ENCODE results near the gene MSH5.
A peak's percentile ranks its signal among the peaks of the same experiment; 100 is the strongest.

MSH5 gene

GRCh38 chr6:31729979-31730630, 9.7 kb upstream of the MSH5 start:
- DNase-seq (ENCODE audit: low read depth): peak; percentile 93

- DNase-seq (ENCODE audit: low read depth): no peak
These were observed 9.1 kb upstream of the MSH5 start for GRCh38 chr6:31730631-31731086.

- no peak for DNase-seq (ENCODE audit: low read depth)
These were observed 7.8 kb upstream of the MSH5 start for GRCh38 chr6:31732029-31732428.

- DNase-seq (ENCODE audit: low read depth): no peak
These were observed 6.1 kb upstream of the MSH5 start for GRCh38 chr6:31733734-31734133.

GRCh38 chr6:31734247-31734820, 5.5 kb upstream of the MSH5 start:
- DNase-seq (ENCODE audit: low read depth): no peak

GRCh38 chr6:31734821-31735406, 4.9 kb upstream of the MSH5 start:
- no peak for DNase-seq (ENCODE audit: low read depth)

- DNase-seq (ENCODE audit: low read depth): peak; percentile 72
These were observed 3.6 kb upstream of the MSH5 start, which contains the start of gene CLIC1 for GRCh38 chr6:31736021-31736767. CLIC1 (minus strand) TSS chr6:31736530; CDS start chr6:31736300, 230 bp downstream.

GRCh38 chr6:31736768-31737314, 3.0 kb upstream of the MSH5 start:
- no peak for DNase-seq (ENCODE audit: low read depth)

GRCh38 chr6:31737315-31737990, 2.4 kb upstream of the MSH5 start:
- no peak for DNase-seq (ENCODE audit: low read depth)

- DNase-seq (ENCODE audit: low read depth): peak; percentile 80
These were observed 1.5 kb upstream of the MSH5 start for GRCh38 chr6:31737991-31738979.

- DNase-seq (ENCODE audit: low read depth): no peak
These were observed 805 bp downstream of the MSH5 start for GRCh38 chr6:31740397-31741223.

- no peak for DNase-seq (ENCODE audit: low read depth)
These were observed 2.0 kb downstream of the MSH5 start for GRCh38 chr6:31741815-31742214.

GRCh38 chr6:31742894-31743293, 3.1 kb downstream of the MSH5 start:
- no peak for DNase-seq (ENCODE audit: low read depth)

GRCh38 chr6:31744422-31744821, 4.6 kb downstream of the MSH5 start:
- DNase-seq (ENCODE audit: low read depth): no peak

- DNase-seq (ENCODE audit: low read depth): no peak
These were observed 9.7 kb downstream of the MSH5 start for GRCh38 chr6:31749301-31750036.

GRCh38 chr6:31750411-31751022, 10.7 kb downstream of the MSH5 start:
- no peak for DNase-seq (ENCODE audit: low read depth)

GRCh38 chr6:31752739-31753319, 13.0 kb downstream of the MSH5 start:
- no peak for DNase-seq (ENCODE audit: low read depth)

GRCh38 chr6:31758281-31758680, 18.5 kb downstream of the MSH5 start:
- no peak for DNase-seq (ENCODE audit: low read depth)

Measured in fibroblast of the conjunctiva (primary cell).